DND-41 (cell line): ENCODE measurements around the gene SFSWAP.

Source experiments
- CTCF ChIP-seq: IDR thresholded peaks from 2 replicates; pipeline ENCODE4 v1.5.1; 2012; ENCODE audit warnings: borderline replicate concordance, low read length, moderate library complexity, mild to moderate bottlenecking; ENCODE audit not compliant: poor library complexity, severe bottlenecking; ENCODE audit errors: extremely low read depth
- EZH2 ChIP-seq: IDR thresholded peaks from 3 replicates; pipeline ENCODE4 v1.6.1; 2012; ENCODE audit warnings: borderline replicate concordance, low read depth, mild to moderate bottlenecking, moderate library complexity, low read length, inconsistent platforms; ENCODE audit not compliant: severe bottlenecking

- TF ChIP-seq CTCF (no peak), EZH2 (no peak)
These were observed 120.7 kb downstream of the SFSWAP start for GRCh38 chr12:131831635-131832041.
